ENCODE data around the gene EFL1. TPM values are rescaled to one million over a fixed set of nuclear protein-coding genes. Genes with fewer than 3 reads are reported as not detected.

The EFL1 gene
- polyA plus RNA-seq, 1 experiment, result 19.3 TPM

DNA sequence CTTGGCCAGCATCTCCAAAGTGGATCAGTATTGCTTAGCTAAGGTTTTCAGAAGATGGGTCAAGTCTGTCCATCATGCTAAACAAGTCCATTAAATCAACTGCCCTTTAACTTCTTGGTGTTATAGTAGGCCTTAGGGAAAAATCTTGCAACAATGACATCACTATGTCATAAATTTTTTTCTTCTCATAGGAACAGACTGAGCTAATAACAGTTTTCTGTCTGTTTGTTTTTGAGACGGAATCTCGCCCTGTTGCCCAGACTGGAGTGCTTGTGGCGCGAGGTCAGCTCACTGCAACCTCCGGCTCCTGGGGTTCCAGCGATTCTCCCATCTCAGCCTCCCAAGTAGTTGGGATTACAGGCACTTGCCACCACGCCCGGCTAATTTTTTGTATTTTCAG is 94.2 kb downstream of the EFL1 start:
- Histone ChIP-seq H3K9me3 (ENCODE audit: control insufficient read depth, insufficient read depth, low read length) (no peaks in the 10 kb centered on the region), H3K4me3 (ENCODE audit: low read depth, low read length) (no peak overlapping the region), H3K27me3 (ENCODE audit: control insufficient read depth, insufficient read depth, low read length) (no peaks in the 10 kb centered on the region), H3K27ac (ENCODE audit: low read depth, low read length) (no peak overlapping the region)
- CTCF ChIA-PET, result interaction anchor here (0.7 to 1.5 kb wide), 2 partner anchors 28 to 60 kb away, joined by 3 to 4 read pairs; no protein-coding TSS in a partner anchor
- TF ChIP-seq CTCF (IDR thresholded peaks at IDR 0.05; ENCODE audit: low read depth, low read length), result no peak
- POLR2A ChIA-PET, result no interaction called here
- no peak for DNase-seq (ENCODE audit: low read depth, low spot score)

DNA sequence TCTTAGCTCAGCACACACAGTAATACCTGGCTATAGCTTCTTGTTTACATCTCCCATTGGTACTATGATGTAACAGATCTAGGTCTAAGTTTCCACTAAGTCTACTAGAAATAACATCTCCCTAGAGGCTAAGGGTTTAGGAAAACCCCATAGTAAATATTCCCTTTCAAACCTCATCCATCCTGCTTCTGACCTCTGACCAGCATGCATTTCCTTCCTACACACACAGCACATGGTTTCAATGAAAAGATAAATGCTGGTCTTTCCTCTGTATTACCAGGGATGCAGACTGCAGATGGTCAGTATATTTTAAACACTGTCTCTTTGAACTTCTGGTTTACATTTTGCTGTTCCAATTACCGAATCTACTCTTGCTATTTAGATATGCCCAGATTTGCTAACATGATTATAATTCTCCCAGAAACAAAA is 96.6 kb downstream of the EFL1 start:
- H3K4me3 ChIP-seq (ENCODE audit: low read depth, low read length), result no peak overlapping the region
- TF ChIP-seq CTCF (IDR thresholded peaks at IDR 0.05; ENCODE audit: low read depth, low read length), result no peak
- no peak overlapping the region for H3K27ac ChIP-seq (ENCODE audit: low read depth, low read length)
- H3K9me3 ChIP-seq (ENCODE audit: control insufficient read depth, insufficient read depth, low read length), result no peaks in the 10 kb centered on the region
- CTCF ChIA-PET, result interaction anchor here (1.3 to 1.4 kb wide), 2 partner anchors 26 to 57 kb away, joined by 7 to 9 read pairs; no protein-coding TSS in a partner anchor
- no peaks in the 10 kb centered on the region for H3K27me3 ChIP-seq (ENCODE audit: control insufficient read depth, insufficient read depth, low read length)
- POLR2A ChIA-PET, result no interaction called here
- no peak for DNase-seq (ENCODE audit: low read depth, low spot score)

GRCh38 chr15:82159922-82160321 is 102.6 kb downstream of the EFL1 start:
- Histone ChIP-seq H3K9me3 (ENCODE audit: control insufficient read depth, insufficient read depth, low read length) (no peaks in the 10 kb centered on the region), H3K4me3 (ENCODE audit: low read depth, low read length) (no peak overlapping the region), H3K27me3 (ENCODE audit: control insufficient read depth, insufficient read depth, low read length) (no peaks in the 10 kb centered on the region), H3K27ac (ENCODE audit: low read depth, low read length) (peak overlapping the region; percentile 47)
- ChIA-PET POLR2A (interaction anchor here (0.6 to 0.7 kb wide), 2 partner anchors 18 to 115 kb away, joined by 3 to 4 read pairs; partner anchors contain the start of gene MEX3B), CTCF (interaction anchor here (0.6 to 2.3 kb wide), 2 partner anchors 20 to 60 kb away, joined by 9 to 10 read pairs; no protein-coding TSS in a partner anchor)
- no peak for TF ChIP-seq CTCF (IDR thresholded peaks at IDR 0.05; ENCODE audit: low read depth, low read length)
- peak; percentile 96 for DNase-seq (ENCODE audit: low read depth, low spot score)

GRCh38 chr15:82158811-82159210 is 103.7 kb downstream of the EFL1 start:
- POLR2A ChIA-PET, result no interaction called here
- TF ChIP-seq CTCF (IDR thresholded peaks at IDR 0.05; ENCODE audit: low read depth, low read length), result no peak
- Histone ChIP-seq H3K9me3 (ENCODE audit: control insufficient read depth, insufficient read depth, low read length) (no peaks in the 10 kb centered on the region), H3K4me3 (ENCODE audit: low read depth, low read length) (no peak overlapping the region), H3K27ac (ENCODE audit: low read depth, low read length) (no peak overlapping the region), H3K27me3 (ENCODE audit: control insufficient read depth, insufficient read depth, low read length) (no peaks in the 10 kb centered on the region)
- CTCF ChIA-PET, result interaction anchor here (0.5 to 2.3 kb wide), 4 partner anchors 17 to 867 kb away, joined by 3 to 9 read pairs (median 4); no protein-coding TSS in a partner anchor
- DNase-seq (ENCODE audit: low read depth, low spot score), result no peak

- Histone ChIP-seq H3K27ac (ENCODE audit: low read depth, low read length) (no peak overlapping the region), H3K4me3 (ENCODE audit: low read depth, low read length) (no peak overlapping the region), H3K9me3 (ENCODE audit: control insufficient read depth, insufficient read depth, low read length) (no peaks in the 10 kb centered on the region), H3K27me3 (ENCODE audit: control insufficient read depth, insufficient read depth, low read length) (no peaks in the 10 kb centered on the region)
- no peak for TF ChIP-seq CTCF (IDR thresholded peaks at IDR 0.05; ENCODE audit: low read depth, low read length)
- POLR2A ChIA-PET, result no interaction called here
- CTCF ChIA-PET, result no interaction called here
- DNase-seq (ENCODE audit: low read depth, low spot score), result no peak
Measured at GRCh38 chr15:82150645-82151044, 111.9 kb downstream of the EFL1 start.

Measured in AG04450 (cell line).